ENCODE results near the gene AATK.
"Not testable (repeated sequence)": the region's sequence is repeated elsewhere in the genome, so short reads cannot be mapped to it uniquely, and the experiment has no call there.

Gene AATK

GRCh38 chr17:81159611-81160265 lies 6.3 kb downstream of the AATK start:
- DNase-seq, result peak in 1 of 3 donors; percentile 34

GRCh38 chr17:81158688-81159590 lies 7.1 kb downstream of the AATK start:
- DNase-seq, result no peak

GRCh38 chr17:81157848-81158687 lies 8.0 kb downstream of the AATK start:
- DNase-seq, result no peak

GRCh38 chr17:81156866-81157805 lies 8.9 kb downstream of the AATK start:
- DNase-seq, result no peak

- peak; percentile 65 to 80 (median 67) for DNase-seq
Observed at GRCh38 chr17:81154961-81155360, 11.1 kb downstream of the AATK start.

GRCh38 chr17:81154016-81154415 lies 12.0 kb downstream of the AATK start:
- DNase-seq, result not testable (repeated sequence)

GRCh38 chr17:81153340-81153803 lies 12.6 kb downstream of the AATK start:
- peak; percentile 94 to 98 (median 97) for DNase-seq

GRCh38 chr17:81152288-81152828 lies 13.7 kb downstream of the AATK start:
- DNase-seq, result peak in 1 of 3 donors; percentile 25

- DNase-seq, result no peak
Observed at GRCh38 chr17:81151278-81151677, 14.7 kb downstream of the AATK start.

GRCh38 chr17:81150377-81151077 lies 15.5 kb downstream of the AATK start:
- peak; percentile 84 to 88 (median 86) for DNase-seq

GRCh38 chr17:81148986-81149533 lies 17.0 kb downstream of the AATK start:
- DNase-seq, result peak; percentile 77 to 91 (median 90)

- no peak for DNase-seq
Observed at GRCh38 chr17:81148571-81148970, 17.4 kb downstream of the AATK start.

- no peak for DNase-seq
Observed at GRCh38 chr17:81147701-81148100, 18.3 kb downstream of the AATK start.

GRCh38 chr17:81146208-81146607 lies 19.8 kb downstream of the AATK start:
- DNase-seq, result not testable (repeated sequence)

- no peak for DNase-seq
Observed at GRCh38 chr17:81144423-81144781, 21.6 kb downstream of the AATK start.

- DNase-seq, result no peak
Observed at GRCh38 chr17:81143717-81144422, 22.2 kb downstream of the AATK start.

- DNase-seq, result no peak
Observed at GRCh38 chr17:81143200-81143527, 22.9 kb downstream of the AATK start.

- peak; percentile 87 to 93 (median 90) for DNase-seq
Observed at GRCh38 chr17:81142301-81143199, 23.5 kb downstream of the AATK start.

GRCh38 chr17:81140695-81141094 lies 25.3 kb downstream of the AATK start:
- DNase-seq, result no peak

Data from suppressor macrophage treated with lipopolysaccharide for 1 hour (primary cell).